Stimulated activated CD8-positive, alpha-beta memory T cell treated with anti-CD3 and anti-CD28 coated beads, Interleukin-4, amount 100 ng/mL, for 24 hours (primary cell): Measurements from ENCODE around the gene ZNHIT2.
"Not testable (repeated sequence)": the region's sequence is repeated elsewhere in the genome, so short reads cannot be mapped to it uniquely, and the experiment has no call there.

Experiments used
- DNase-seq: peaks from one replicate; pipeline ENCODE4 v3.0.0-alpha.2; 2020; ENCODE audit warnings: low read depth

Gene ZNHIT2

GRCh38 chr11:65117206-65118096 lies at the start of gene ZNHIT2:
ZNHIT2 (minus strand) TSS chr11:65117701; CDS start chr11:65117653, 48 bp downstream.
- peak; percentile 100 for DNase-seq

- DNase-seq, result no peak
These were observed 49.4 kb upstream of the ZNHIT2 start for GRCh38 chr11:65166893-65167292.

- DNase-seq, result no peak
These were observed 48.2 kb upstream of the ZNHIT2 start for GRCh38 chr11:65165410-65166317.

- no peak for DNase-seq
These were observed 46.2 kb upstream of the ZNHIT2 start for GRCh38 chr11:65163684-65164083.

- no peak for DNase-seq
These were observed 43.1 kb upstream of the ZNHIT2 start for GRCh38 chr11:65160643-65161042.

GRCh38 chr11:65159012-65159411 lies 41.5 kb upstream of the ZNHIT2 start:
- DNase-seq, result no peak

- no peak for DNase-seq
These were observed 39.8 kb upstream of the ZNHIT2 start for GRCh38 chr11:65157336-65157735.

GRCh38 chr11:65156926-65157325 lies 39.4 kb upstream of the ZNHIT2 start:
- no peak for DNase-seq

GRCh38 chr11:65156256-65156655 lies 38.8 kb upstream of the ZNHIT2 start:
- DNase-seq, result no peak

- no peak for DNase-seq
These were observed 34.6 kb upstream of the ZNHIT2 start for GRCh38 chr11:65152122-65152521.

- no peak for DNase-seq
These were observed 33.9 kb upstream of the ZNHIT2 start for GRCh38 chr11:65151331-65151899.

- no peak for DNase-seq
These were observed 33.2 kb upstream of the ZNHIT2 start for GRCh38 chr11:65150509-65151299.

- not testable (repeated sequence) for DNase-seq
These were observed 32.6 kb upstream of the ZNHIT2 start for GRCh38 chr11:65150131-65150508.

- no peak for DNase-seq
These were observed 31.2 kb upstream of the ZNHIT2 start for GRCh38 chr11:65148657-65149056.

- no peak for DNase-seq
These were observed 30.0 kb upstream of the ZNHIT2 start for GRCh38 chr11:65147352-65148075.

GRCh38 chr11:65141896-65142494 lies 24.5 kb upstream of the ZNHIT2 start:
- DNase-seq, result no peak

- no peak for DNase-seq
These were observed 19.1 kb upstream of the ZNHIT2 start for GRCh38 chr11:65136515-65137096.

GRCh38 chr11:65135633-65136145 lies 18.2 kb upstream of the ZNHIT2 start:
- no peak for DNase-seq

GRCh38 chr11:65134952-65135632 lies 17.6 kb upstream of the ZNHIT2 start:
- DNase-seq, result peak; percentile 63
